MG63 (cell line): Measurements from ENCODE around the gene PIGQ. TPM values are rescaled to one million over a fixed set of nuclear protein-coding genes. Genes with fewer than 3 reads are reported as not detected.

Source experiments
- DNase-seq: peaks from one replicate; pipeline ENCODE4 v3.0.0-alpha.2; 2020
- H3K27me3 ChIP-seq: fragments of 250-450 bp; sonication (Bioruptor Pico); 2 replicates; pipeline ENCODE4 v1.5.1; 2020; ENCODE audit warnings: mild to moderate bottlenecking, moderate library complexity
- H3K36me3 ChIP-seq: fragments of 250-450 bp; sonication (Bioruptor Pico); 2 replicates; pipeline ENCODE4 v1.5.1; 2020; ENCODE audit warnings: mild to moderate bottlenecking, moderate library complexity
- H3K4me3 ChIP-seq: fragments of 250-450 bp; sonication (Bioruptor Pico); 2 replicates; pipeline ENCODE4 v1.5.1; 2020; ENCODE audit warnings: mild to moderate bottlenecking, moderate library complexity
- H3K9me3 ChIP-seq: fragments of 250-450 bp; sonication (Bioruptor Pico); 2 replicates; pipeline ENCODE4 v1.5.1; 2020; ENCODE audit warnings: mild to moderate bottlenecking, moderate library complexity
- total RNA-seq: library from RNA; depleted of rRNA; stranded (reverse); fragments of >200 nt; shearing (Covaris generic); gene quantifications from 2 replicates; pipeline ENCODE4 v1.2.3, GENCODE V29; 2014; ENCODE audit warnings: low replicate concordance

PIGQ gene
- total RNA-seq, 1 experiment from 2014 or later = 31.7 TPM

DNA sequence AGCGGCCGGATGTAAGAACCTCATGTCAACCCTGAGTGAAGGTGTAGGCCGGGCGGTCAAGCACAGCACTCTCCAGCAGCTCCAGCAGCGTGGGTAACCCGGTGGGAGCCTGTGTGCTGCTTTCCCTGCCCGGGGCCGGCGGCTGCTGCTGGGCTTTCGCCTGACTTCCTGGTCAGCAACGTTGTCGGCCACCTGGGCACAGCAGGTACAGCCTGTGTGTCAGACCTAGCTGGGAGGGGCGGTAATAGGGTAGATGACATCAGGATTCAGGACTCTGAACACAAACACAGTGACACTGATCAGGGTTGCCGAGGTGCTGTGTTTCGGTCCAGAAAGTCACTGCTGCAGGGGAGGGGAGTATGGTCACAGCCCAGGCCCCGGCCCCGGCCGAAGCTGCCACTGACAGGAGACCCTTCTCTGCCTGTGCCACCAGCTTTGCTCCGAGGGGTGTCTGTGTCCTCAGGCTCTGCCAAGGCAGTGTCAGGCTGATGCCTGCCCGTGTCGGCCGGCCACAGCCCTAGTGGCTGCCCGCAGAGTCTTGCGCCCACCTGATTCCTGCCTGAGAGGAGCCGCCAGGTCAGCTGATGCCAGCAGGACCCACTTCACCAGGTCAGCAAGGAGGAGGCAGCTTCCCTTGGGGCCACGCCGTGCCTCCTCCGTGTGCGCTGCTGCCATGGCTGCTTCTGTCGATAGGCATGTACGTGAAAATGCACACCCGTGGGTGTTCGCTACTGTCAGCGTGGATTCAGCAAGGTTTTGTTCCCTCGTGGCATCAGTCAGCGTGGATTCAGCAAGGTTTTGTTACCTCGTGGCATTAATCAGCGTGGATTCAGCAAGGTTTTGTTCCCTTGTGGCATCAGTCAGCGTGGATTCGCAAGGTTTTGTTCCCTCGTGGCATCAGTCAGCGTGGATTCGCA is 29.3 kb downstream of the PIGQ start:
- Histone ChIP-seq H3K27me3 (no peaks in the 10 kb centered on the region), H3K36me3 (0 out of 2 replicates have a peak, but pooled peaks cover 2% of the 10 kb centered on the region), H3K4me3 (no peak overlapping the region), H3K9me3 (no peaks in the 10 kb centered on the region)
- no peak for DNase-seq

GRCh38 chr16:600781-601180 is 31.0 kb downstream of the PIGQ start:
- Histone ChIP-seq H3K36me3 (peaks cover 12% of the 10 kb centered on the region), H3K9me3 (peaks cover 10% of the 10 kb centered on the region), H3K27me3 (no peaks in the 10 kb centered on the region), H3K4me3 (no peak overlapping the region)
- no peak for DNase-seq

- no peak for DNase-seq
- Histone ChIP-seq H3K9me3 (peaks cover 10% of the 10 kb centered on the region), H3K36me3 (peaks cover 10% of the 10 kb centered on the region), H3K27me3 (no peaks in the 10 kb centered on the region), H3K4me3 (no peak overlapping the region)
Observed at GRCh38 chr16:603933-604332, 34.2 kb downstream of the PIGQ start.

DNA sequence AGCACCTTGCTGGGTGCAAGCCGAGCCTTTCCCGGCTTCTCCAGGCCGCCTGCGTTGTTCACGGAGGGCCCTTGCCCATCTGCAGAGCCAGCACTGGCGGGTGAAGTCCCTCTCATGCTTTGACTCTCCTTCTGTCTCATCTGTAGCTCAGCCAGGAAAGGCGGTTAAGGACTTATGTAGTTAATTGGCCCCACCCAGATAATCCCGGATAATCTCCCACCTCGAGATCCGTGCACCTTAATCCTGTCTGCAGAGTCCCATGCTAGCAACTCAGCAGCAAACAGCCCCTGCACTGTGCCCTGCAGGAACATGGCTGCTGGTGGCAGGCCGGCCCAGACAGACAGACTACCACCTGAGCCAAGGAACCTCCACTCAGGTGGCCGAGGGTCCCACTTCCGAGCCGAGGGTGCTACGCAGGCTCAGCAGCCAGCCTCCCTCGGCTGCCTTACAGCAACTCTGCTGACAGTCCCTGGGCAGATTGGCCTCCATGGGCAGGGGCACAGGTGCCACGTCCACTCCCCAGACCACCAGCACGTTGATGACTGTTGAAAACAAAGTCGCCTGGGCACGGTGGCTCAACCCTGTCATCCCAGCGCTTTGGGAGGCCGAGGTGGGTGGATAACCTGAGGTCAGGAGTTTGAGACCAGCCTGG is 37.0 kb downstream of the PIGQ start:
- peaks cover 10% of the 10 kb centered on the region for H3K36me3 ChIP-seq
- DNase-seq = no peak
- no peak overlapping the region for H3K4me3 ChIP-seq

DNA sequence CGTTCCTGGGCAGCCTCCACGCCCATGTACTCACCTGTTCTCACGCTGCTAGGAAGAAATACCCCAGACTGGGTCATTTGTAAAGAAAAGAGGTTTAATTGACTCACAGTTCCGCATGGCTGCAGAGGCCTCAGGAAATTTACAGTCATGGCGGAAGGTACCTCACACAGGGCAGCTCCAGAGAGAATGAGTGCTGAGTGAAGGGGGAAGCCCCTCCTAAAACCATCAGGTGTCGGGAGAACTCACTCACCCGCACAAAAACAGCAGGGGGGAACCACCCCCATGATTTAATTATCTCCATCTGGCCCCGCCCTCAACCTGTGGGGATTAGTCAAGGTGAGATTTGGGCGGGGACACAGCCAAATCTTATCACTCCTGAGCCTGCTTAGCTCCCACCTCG is 38.3 kb downstream of the PIGQ start:
- H3K36me3 ChIP-seq = peaks cover 10% of the 10 kb centered on the region
- no peak overlapping the region for H3K4me3 ChIP-seq
- H3K9me3 ChIP-seq = peaks cover 10% of the 10 kb centered on the region
- DNase-seq = no peak
- H3K27me3 ChIP-seq = no peaks in the 10 kb centered on the region

More for the DNA sequence above, 37.0 kb downstream of the PIGQ start:
- no peaks in the 10 kb centered on the region for H3K27me3 ChIP-seq
- peaks cover 10% of the 10 kb centered on the region for H3K9me3 ChIP-seq

DNA sequence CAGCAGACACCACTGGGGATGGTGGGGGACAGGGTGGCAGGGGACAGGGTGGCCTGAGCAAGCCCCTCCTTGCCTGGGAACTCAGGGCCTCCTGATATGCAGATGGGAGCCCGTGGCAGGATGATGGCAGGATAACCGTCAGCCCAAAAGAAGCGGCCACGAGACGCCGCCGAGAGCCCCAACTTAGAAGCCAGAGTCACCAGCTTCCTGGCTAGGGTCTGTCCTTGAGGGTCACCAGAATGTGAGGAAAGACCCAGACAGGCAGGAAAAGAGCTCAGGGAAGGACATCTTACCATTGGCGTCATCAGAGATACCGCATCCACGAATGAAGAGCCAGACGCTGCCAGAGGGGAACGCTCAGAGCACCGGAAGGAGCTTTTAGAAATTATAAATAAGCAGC is 39.5 kb downstream of the PIGQ start:
- Histone ChIP-seq H3K4me3 (no peak overlapping the region), H3K36me3 (peaks cover 10% of the 10 kb centered on the region), H3K9me3 (peaks cover 10% of the 10 kb centered on the region), H3K27me3 (no peaks in the 10 kb centered on the region)
- no peak for DNase-seq

DNA sequence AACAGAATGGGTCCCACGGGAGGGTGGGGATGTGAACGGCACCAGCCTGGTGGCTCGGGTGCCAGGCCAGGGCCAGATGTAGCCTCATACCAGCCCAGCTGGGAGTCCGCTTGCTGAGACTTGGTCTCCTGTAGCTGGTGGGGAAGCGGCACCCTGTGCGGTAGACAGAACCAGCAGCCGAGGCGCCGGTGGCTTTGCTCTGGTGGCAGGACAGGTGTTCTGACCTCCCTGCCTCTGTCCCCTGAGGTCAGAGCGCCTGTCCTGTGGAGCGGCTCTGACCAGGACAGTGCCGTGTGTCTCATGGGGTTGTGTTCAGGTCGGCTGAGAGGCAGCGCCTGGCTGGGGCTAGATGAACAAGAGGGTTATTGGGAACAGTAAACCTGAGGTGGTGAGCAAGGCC is 40.2 kb downstream of the PIGQ start:
- Histone ChIP-seq H3K4me3 (no peak overlapping the region), H3K36me3 (peaks cover 4% of the 10 kb centered on the region), H3K9me3 (peaks cover 4% of the 10 kb centered on the region), H3K27me3 (no peaks in the 10 kb centered on the region)
- DNase-seq = no peak

DNA sequence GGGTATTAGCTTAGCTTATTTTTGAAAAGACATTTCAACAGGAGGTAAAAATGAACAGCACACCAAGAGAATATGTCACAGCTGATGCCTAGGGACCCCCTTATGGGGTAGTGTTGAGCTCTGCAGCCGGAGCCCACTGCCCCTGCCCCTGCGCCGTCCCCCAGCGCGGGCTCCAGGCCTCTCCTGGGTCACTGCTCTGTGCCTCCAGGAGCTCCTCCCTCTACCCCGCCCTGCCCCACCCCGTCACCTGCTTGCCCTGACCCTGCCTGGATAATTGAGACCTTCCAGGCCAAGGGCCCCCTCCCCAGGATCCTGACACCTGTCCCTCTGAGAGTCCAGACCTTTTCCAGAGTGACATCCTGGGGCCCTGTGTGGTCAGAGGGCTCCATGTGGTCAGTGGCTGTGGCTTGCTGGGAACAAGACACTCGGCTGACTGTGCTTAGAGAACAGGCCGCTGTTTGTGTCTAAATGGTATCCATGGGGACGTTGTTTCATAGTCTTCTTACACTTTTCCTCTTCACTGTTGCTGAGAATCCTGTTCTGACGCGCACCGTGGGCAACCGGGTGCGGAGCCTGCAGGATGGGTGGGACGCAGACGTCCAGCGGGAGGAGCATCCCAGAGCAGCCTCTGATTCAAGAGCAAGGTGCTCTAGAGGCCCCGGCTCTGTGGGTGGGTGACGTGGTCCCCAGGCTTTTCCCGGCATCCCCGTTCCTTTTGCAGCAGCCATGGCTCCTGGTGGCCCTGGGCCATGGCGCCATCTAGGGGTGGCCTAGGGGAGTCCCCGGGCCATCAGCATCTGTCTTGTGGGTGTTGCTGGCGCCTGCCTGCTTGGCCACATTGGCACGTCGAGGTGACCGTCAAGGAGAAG is 41.0 kb downstream of the PIGQ start:
- Histone ChIP-seq H3K27me3 (no peaks in the 10 kb centered on the region), H3K9me3 (no peaks in the 10 kb centered on the region), H3K4me3 (no peak overlapping the region), H3K36me3 (no peaks in the 10 kb centered on the region)
- no peak for DNase-seq

DNA sequence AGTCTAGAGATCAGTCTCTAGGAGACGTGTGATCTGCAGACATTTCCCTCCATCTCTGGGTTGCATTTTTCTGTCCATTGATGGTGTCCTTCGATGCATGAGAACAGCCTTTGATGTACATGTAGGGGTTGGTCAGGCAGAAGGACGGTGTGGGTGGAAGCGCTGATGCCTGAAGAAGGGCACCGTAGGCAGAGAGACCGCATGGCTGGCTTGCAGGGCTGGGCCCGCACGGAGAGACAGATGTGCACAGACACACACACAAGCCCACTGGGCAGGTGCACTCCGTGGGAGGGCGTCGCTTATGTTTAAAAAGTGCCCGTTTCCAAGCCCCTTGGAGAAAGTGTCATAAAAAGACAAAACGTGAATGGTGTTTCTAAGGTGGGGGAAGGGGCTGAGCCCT is 45.4 kb downstream of the PIGQ start:
- H3K4me3 ChIP-seq = no peak overlapping the region
- H3K36me3 ChIP-seq = no peaks in the 10 kb centered on the region
- DNase-seq = no peak
- H3K27me3 ChIP-seq = no peaks in the 10 kb centered on the region
- no peaks in the 10 kb centered on the region for H3K9me3 ChIP-seq

GRCh38 chr16:616733-617586 is 47.2 kb downstream of the PIGQ start:
- H3K4me3 ChIP-seq = no peak overlapping the region
- no peaks in the 10 kb centered on the region for H3K27me3 ChIP-seq
- no peak for DNase-seq
- no peaks in the 10 kb centered on the region for H3K36me3 ChIP-seq
- no peaks in the 10 kb centered on the region for H3K9me3 ChIP-seq

- H3K9me3 ChIP-seq = no peaks in the 10 kb centered on the region
- no peaks in the 10 kb centered on the region for H3K27me3 ChIP-seq
- DNase-seq = no peak
- H3K36me3 ChIP-seq = no peaks in the 10 kb centered on the region
- H3K4me3 ChIP-seq = no peak overlapping the region
Observed at GRCh38 chr16:617855-618254, 48.1 kb downstream of the PIGQ start.

DNA sequence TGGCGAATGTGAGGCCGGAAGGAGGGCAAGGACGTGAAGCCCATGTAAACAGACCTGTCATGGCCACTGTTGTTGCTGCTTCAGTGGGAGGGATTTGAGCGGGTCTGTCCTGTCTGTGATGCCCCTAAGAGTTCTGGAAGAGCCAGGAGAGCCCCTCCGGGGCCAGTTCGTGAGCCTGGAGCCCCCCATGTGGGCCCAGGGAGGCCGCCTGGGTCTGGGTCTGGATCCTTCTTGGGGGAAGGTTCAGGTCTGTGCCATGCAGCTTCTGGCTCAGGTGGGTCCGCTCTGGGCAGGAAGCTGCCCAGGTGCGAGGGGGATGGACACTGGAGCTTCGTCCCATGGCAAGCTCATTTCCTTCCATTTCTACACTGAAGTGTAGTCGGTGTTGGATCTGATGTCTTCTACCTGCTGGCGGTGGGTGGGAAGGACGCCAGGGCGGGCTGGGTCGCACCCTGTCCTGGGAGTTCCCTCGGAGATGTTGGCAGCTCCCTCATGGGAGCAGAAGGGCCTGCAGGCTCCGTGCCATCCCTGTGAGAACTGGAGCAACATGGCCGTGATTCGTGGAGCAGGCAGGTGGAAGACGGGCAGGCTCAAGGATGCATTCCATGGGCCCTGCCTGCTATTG is 49.8 kb downstream of the PIGQ start:
- no peak for DNase-seq

GRCh38 chr16:620700-621525 is 51.1 kb downstream of the PIGQ start:
- no peak for DNase-seq

More for the DNA sequence above, 49.8 kb downstream of the PIGQ start:
- Histone ChIP-seq H3K4me3 (no peak overlapping the region), H3K36me3 (no peaks in the 10 kb centered on the region), H3K27me3 (no peaks in the 10 kb centered on the region), H3K9me3 (no peaks in the 10 kb centered on the region)

DNA sequence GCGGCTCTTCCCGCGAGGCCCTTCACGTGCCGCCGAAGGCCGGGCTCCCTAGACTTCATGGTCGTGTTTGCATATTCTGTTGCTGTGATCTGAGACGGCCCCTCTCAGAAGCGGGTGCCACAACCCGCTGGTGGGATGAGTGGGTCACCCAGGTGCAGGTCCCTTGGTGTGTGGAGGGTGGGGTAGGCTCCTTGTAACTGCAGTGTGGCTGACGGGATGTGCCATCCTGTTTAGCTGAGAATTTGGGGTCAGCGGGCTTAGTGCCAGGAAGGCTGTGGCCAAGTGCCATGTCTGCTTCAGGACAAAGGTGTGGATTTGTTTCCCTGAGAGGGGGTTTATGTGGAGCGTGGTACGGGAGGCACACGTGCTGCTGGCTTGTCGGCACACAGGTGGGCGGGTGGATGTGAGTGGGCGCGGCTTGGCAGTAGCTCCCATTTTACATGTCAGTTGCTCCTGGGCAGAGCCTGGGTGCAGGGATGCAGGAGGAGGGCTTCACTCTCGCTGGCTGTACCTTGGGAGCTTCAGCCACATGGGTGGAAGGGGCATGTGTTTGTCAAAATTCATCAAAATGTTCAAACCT is 51.8 kb downstream of the PIGQ start:
- no peak for DNase-seq
- Histone ChIP-seq H3K4me3 (no peak overlapping the region), H3K36me3 (peaks cover 12% of the 10 kb centered on the region), H3K27me3 (no peaks in the 10 kb centered on the region), H3K9me3 (no peaks in the 10 kb centered on the region)

More at GRCh38 chr16:620700-621525, 51.1 kb downstream of the PIGQ start:
- peaks cover 6% of the 10 kb centered on the region for H3K36me3 ChIP-seq
- H3K9me3 ChIP-seq = no peaks in the 10 kb centered on the region
- H3K4me3 ChIP-seq = no peak overlapping the region
- H3K27me3 ChIP-seq = no peaks in the 10 kb centered on the region

- no peak for DNase-seq
- H3K36me3 ChIP-seq = peaks cover 19% of the 10 kb centered on the region
- no peak overlapping the region for H3K4me3 ChIP-seq
- no peaks in the 10 kb centered on the region for H3K9me3 ChIP-seq
- H3K27me3 ChIP-seq = no peaks in the 10 kb centered on the region
Observed at GRCh38 chr16:622920-623280, 53.1 kb downstream of the PIGQ start.
